EH (cell line): ENCODE data around the gene ST3GAL3.
A peak's percentile ranks its signal among the peaks of the same experiment; 100 is the strongest.

Experiments used
- DNase-seq: peaks from one replicate; pipeline ENCODE4 v3.0.0-alpha.2; 2015; ENCODE audit warnings: low read depth

The ST3GAL3 gene, protein sequence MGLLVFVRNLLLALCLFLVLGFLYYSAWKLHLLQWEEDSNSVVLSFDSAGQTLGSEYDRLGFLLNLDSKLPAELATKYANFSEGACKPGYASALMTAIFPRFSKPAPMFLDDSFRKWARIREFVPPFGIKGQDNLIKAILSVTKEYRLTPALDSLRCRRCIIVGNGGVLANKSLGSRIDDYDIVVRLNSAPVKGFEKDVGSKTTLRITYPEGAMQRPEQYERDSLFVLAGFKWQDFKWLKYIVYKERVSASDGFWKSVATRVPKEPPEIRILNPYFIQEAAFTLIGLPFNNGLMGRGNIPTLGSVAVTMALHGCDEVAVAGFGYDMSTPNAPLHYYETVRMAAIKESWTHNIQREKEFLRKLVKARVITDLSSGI

DNA sequence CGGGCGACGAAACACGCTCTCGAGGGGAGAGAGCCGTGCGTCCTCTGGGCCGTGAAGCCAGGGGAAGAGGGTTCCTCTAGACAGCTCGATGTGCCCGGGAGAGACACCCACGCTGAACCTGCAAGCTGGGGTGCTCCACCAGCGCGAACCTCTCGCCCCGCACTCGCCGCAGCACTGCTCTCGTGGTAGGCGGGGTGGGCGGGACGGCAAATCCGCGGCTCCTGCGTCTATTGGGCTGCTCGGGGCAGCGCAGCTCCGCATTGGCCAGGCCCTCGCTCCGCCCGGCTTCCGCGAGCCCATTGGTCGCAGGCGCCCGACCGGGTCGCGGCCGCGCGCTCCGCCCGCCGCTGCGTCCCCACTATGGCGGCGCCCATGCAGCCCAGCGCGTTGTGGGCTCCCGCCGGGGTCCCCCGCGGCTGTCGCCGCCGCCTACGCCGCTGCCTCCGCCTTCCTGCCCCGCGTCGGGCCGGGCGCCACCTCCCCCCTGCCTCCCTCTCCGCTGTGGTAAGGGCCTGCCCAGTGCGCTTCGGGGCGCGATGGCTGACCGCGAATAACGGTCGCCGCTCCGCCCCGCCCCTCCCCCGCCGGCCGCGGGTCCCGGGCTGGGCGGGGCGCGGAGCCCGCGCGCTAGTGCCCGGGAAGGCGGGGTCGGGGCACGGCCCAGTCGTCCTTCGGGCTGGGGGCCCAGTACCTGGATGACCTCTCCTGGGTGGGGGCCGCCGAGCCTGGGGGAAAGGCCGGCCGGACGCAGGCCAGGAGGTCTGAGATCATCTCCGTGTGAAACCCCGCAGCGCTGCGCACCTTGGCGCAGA, at the start of gene ST3GAL3:
Gene ST3GAL3 (plus strand): TSS at position 347 of the 812 bp plus-strand sequence. CDS start 28,727 bp downstream, outside the sequence.
- DNase-seq = peak; percentile 92

- DNase-seq = no peak
These were observed 47.8 kb upstream of the ST3GAL3 start for GRCh38 chr1:43659212-43660166.

DNA sequence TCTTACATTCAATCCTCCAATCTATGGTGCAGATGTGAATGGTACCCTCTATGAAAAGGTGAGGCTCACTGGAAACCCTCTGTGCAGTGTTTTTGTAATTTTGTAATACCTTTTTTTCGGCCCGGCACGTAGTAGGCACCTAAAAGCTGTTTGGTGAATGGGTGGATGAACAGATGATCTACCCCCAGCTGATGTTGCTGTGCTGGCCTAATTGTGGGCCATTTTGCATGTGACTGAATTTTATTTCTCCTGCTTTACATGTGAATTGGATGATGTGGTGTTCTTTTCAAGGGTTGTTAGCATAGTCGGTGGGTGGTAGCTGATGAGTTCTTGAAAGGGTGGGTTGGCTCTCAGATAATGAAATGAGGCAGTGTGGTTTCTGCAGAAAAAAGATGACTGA, 47.0 kb upstream of the ST3GAL3 start:
- DNase-seq = no peak

DNA sequence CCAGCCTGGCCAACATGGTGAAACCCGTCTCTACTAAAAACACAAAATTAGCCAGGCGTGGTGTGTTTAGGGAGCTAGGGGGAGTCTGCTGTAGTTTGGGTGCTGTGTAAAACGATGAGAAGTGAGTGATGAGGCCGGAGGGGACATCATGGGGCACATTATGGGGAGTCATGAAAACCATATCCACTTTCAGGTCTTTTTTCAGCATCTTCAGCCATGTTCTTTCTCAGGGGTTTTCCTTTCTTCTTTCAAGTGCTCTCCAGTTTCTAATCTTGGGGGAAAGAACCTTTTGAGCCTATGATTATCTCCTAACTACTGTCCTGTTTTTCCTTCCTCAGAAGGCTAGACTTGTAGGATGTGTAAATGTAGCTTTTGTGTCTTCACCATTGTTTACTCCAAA, 43.0 kb upstream of the ST3GAL3 start:
- DNase-seq = no peak

DNA sequence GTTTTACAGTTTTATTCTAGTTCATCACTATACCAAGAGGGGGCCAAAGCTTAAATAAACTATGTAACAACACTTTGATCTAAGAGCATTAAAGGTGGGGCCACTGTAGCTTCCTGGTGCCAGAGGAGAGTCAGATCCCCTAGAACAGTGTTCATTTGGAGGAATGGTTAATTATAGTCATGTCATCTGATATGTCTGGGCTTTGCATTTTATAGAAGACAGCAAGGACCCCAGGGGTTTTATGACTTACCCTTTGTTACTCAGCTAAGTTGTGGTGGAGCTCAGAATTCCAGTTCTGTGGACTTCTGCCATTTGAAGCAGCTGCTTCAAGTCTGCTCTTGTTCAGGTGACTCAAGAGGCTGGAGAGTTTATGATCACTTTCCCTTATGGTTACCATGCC, 40.7 kb upstream of the ST3GAL3 start:
- DNase-seq = peak; percentile 31

DNA sequence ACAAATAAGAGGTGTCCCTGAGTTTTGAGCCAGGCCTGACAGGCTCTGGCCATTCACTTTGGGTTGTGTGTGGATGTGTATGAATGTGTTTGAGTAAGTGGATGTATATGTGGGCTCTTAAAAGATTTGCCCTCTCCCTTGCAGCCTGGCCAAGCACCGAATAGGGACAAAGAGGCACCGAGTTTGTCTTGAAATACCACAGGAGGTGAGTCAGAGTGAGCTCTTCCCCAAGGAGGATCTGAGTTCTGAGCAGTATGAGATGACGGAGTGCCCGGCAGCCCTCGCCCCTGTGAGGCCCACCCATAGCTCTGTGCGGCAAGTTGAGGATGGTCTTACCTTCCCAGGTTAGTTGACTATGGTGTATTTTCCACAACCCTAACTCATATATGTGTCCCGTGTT, 38.4 kb upstream of the ST3GAL3 start:
- peak; percentile 62 for DNase-seq

DNA sequence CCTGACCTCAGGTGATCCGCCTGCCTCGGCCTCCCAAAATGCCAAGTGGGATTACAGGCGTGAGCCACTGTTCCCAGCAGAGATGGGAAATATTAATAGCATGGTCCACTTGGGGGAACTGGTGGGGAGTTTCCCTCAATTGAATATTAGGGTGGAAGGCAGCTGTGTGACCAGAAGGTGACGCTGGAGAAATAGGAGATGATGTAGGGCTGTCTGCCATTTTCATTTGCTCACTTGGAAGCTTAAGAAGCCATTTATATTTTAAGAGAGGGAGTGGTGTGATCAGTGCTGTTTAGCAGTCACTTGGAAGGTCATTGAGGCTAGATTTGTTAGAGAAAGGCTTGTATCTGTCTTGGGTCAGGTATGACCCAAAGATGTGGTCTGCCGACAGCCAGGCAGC, 37.5 kb upstream of the ST3GAL3 start:
- DNase-seq = no peak

DNA sequence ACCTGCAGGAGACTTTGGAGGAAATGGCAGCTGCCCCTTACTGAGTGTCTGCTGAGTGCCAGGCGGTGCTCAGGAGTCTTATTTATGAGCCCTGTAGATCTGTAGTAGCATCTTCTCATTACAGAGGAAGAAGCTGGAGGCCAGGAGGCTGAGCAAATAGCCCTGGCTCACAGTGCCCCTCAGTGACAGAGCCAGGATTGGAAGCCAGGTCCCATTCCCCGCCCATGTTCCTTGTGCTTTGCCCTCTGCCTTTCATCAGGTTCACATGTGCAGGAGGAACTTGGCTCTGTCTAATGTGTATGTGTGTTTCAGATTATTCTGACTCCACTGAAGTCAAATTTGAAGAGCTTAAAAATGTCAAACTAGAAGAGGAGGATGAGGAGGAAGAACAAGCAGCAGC, 36.1 kb upstream of the ST3GAL3 start:
- no peak for DNase-seq

DNA sequence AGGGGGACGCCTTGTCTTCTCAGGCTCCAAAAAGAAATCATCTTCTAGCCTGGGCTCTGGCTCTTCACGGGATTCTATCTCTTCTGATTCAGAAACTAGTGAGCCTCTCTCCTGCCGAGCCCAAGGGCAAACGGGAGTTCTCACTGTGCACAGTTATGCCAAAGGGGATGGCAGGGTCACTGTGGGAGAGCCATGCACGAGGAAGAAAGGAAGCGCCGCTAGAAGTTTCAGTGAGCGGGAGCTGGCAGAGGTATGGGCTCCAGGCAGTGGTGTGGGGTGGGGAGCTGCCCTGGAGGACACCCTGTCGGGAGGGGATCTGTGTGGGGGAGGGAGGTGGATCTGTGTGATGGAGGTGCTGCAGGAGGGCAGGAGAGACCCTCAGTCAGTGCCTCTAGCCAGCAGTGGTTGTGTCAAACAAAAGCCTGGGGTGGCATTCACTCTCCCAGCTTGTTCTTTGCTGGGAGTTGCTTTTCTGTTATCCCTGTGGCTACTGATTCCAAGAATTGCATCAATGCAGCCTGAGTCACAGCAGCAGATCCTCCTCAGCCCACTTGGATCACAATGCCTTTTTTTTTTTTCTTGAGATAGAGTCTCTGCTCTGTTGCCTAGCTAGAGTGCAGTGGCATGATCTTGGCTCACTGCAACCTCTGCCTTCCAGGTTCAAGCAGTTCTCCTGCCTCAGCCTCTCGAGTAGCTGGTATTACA, 35.6 kb upstream of the ST3GAL3 start:
- peak; percentile 77 for DNase-seq

- no peak for DNase-seq
These were observed 34.1 kb upstream of the ST3GAL3 start for GRCh38 chr1:43673261-43673660.

- no peak for DNase-seq
These were observed 28.4 kb upstream of the ST3GAL3 start for GRCh38 chr1:43678940-43679339.

DNA sequence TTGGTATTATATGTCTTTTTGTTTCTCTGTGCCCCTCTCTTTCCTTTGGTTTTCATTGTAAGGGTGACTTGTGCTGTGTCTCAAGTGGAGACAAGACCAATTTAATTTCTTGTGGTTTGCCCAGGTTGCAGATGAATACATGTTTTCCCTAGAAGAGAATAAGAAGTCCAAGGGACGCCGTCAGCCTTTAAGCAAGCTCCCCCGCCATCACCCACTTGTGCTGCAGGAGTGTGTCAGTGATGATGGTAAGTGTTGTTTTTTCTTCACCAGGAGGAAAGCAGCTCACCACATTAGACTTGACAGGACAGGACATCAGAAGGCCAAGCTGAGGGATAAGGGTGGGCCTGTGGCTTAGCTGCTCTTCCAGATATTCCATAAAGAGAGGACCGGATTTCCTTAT, 23.8 kb upstream of the ST3GAL3 start:
- no peak for DNase-seq

DNA sequence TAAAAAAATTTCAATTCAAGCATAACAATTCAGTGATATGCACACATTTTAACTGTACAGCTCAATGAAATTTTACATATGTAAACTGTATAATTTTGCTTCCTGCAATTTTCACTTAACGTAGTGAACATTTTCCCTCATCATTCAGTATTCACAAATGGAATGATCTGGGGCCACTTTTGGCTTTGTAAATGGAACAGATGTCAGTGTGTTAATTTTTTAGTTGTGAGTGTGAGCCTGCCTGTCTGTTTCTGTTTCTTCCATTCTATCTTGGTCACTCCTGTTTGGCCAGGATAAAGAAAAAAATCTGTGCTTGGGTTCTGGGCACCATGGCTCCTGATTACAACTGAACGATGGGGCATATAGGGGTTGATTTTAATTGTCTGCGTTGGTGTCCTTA, 20.5 kb upstream of the ST3GAL3 start:
- no peak for DNase-seq

DNA sequence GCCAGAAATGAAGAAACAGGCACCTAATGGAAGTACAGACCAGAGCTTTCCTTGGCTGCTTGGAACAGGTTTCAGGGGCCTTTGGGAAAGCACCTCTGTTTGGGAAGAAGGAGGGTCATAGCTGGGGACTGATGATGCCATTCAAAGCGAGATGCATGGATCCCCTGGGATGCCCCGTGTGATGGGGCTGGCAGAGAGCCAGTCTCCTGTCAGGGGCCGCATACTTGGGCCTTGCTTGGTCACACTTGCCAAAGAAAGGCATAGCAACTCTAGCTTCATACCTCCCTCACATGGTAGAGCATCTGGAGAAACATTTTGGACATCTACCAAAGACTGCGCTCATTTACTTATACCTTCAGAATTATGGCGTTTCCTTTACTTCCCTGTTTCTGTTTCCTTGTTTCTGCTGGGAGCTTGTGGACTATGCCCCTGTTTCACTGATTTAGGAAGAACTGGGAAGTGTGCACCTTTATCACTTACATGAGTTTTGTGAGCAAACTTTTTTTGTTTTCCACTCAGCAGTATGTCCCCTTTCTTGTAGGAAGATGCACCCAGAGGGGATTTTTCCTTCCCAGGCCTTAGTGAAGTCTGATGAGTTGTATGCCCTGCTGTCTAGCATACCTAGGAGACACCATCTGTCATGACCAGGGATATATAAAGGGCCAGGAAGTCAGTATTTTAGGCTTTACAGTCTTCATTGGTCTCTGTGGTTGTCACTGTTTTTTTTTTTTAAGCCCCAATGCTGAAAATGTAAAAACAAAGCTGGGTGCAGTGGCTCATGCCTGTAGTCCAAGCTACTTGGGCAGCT, 19.8 kb upstream of the ST3GAL3 start:
- no peak for DNase-seq

DNA sequence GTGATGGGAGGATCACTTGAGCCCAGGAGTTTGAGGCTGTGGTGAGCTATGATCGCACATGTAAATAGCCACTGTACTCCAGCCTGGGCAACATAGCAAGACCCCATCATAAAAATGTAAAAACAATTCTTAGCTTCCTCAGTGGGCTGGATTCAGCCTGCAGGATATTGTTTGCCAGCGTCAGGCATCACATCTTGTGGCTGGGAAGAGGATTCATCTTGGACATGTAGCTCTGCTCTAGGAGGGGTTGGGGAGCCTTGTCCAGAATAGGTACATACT, 19.3 kb upstream of the ST3GAL3 start:
- no peak for DNase-seq

DNA sequence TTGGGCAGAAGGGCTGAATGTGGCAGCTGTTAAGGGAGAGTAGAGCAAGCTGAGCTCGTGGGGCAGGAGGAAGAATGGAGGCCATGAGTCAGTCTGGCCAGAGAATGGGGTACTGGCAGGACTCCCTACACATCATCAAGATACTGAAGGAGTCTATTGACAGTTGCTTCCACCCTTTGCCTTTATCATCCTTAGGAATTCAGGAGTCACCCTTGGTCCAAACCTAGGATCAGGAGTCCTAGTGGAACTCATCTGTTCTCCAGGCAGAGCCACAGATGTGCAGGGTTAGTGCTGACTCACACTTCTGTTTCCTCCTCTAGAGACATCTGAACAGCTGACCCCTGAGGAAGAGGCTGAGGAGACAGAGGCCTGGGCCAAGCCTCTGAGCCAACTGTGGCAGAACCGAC, 18.7 kb upstream of the ST3GAL3 start:
- peak; percentile 73 for DNase-seq

DNA sequence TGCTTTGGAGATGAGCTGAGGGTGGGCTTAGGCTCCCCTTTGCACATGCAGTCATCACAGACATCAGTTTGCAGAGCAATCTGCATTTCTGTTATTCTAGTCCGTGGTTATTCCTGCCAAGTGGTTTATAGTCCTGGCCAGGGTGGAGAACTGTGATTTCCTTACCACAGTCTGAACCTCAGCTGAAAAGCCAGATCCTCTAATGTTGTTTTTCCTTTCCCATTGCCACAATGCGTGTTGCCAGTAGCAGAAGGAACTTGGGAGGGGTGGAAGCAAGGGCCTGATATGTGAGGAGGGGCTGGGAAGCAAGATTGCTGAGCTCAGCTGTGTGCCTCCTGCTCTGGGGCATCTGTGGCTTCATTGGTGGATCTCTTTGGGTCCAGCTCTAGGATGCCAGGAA, 18.0 kb upstream of the ST3GAL3 start:
- DNase-seq = no peak

- DNase-seq = no peak
These were observed 15.2 kb upstream of the ST3GAL3 start for GRCh38 chr1:43691871-43692815.

- DNase-seq = no peak
These were observed 14.0 kb upstream of the ST3GAL3 start for GRCh38 chr1:43693371-43693770.

- no peak for DNase-seq
These were observed 8.1 kb upstream of the ST3GAL3 start for GRCh38 chr1:43699281-43699680.
